ENCODE results near the gene SYNGR2. TPM values are rescaled to one million over a fixed set of nuclear protein-coding genes. Genes with fewer than 3 reads are reported as not detected.
A peak's percentile ranks its signal among the peaks of the same experiment; 100 is the strongest.

Gene SYNGR2
- total and polyA plus RNA-seq, 2 donors (not counting 1 experiment from before 2014, with no cell fraction given) = 390 to 442 TPM

DNA sequence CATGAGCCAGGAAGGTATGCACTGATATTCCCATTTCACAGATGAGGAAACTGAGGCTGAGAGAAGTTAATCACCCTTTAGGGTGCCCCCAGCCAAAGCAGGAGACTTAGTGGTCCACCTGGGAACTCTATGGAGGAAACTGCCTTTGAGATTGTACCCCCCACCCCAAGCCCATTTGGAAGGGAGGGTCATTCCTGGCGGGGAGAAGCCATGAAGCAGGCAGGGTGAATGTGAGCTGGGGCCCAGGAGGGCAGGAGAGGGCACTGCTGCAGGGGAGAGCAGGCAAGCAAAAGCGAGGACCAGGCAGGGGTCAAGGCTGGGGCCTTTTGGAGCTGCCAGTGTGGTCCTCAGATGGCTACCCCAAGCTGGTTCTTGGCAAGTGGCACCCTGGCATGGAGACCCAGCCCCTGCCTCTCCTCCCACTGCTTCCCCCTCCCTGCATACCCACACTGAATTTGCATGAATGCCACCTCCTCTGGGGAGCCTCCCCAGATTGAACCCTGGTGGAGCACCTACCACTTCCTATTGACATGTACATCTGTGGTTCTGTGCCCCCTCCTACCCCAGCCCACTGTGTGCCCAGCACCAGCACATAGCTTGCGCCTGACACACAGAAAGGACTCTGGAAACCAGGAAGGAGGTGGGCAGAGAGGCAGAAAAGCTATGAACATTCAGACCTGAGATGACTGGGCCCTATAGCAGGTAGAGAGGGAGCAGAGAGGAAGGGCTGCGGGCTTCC is 38.9 kb upstream of the SYNGR2 start:
- peaks cover 68 to 80% of the 10 kb centered on the region in 2 donors for H3K4me1 ChIP-seq (ENCODE audit: control insufficient read depth in 2 of 2, insufficient read depth in 2 of 2, low read length in 2 of 2)
- peak overlapping the region in 4 of 5 experiments; percentile 85 to 96 (median 92) for H3K4me3 ChIP-seq (ENCODE audit: control extremely low read depth in 1 of 5, extremely low read depth in 1 of 5, insufficient read depth in 1 of 5, low read depth in 2 of 5, low read length in 4 of 5)
- H4K20me1 ChIP-seq (ENCODE audit: control insufficient read depth, insufficient read depth, low read length, poor library complexity, severe bottlenecking) = peaks cover 88% of the 10 kb centered on the region
- peak overlapping the region; percentile 32 for H2AFZ ChIP-seq (ENCODE audit: insufficient read depth, low read depth, low read length, poor library complexity, severe bottlenecking)
- ATAC-seq (ENCODE audit: low read depth) (no peak), DNase-seq (peak; percentile 69)
- Mint-ChIP-seq H3K27ac (peak overlapping the region; percentile 99), H3K27me3 (no peaks in the 10 kb centered on the region), H3K4me3 (peak overlapping the region; percentile 96), H3K9me3 (ENCODE audit: insufficient read depth) (no peaks in the 10 kb centered on the region), H3K4me1 (peaks cover 73% of the 10 kb centered on the region)
- no peaks in the 10 kb centered on the region for H3K9me3 ChIP-seq (ENCODE audit: control extremely low read depth in 1 of 3, control insufficient read depth in 2 of 3, insufficient read depth in 1 of 3, low read length in 2 of 3)
- ChIA-PET POLR2A (interaction anchor here (0.7 to 22.6 kb wide), 9 partner anchors 10 to 122 kb away, joined by 3 to 432 read pairs (median 7); partner anchors contain the start of gene SYNGR2), CTCF (interaction anchor here (0.9 to 13.9 kb wide), 6 partner anchors 9 to 121 kb away, joined by 3 to 169 read pairs (median 5); partner anchors contain the start of gene SYNGR2)
- peak overlapping the region; percentile 88 to 92 for H3K27ac ChIP-seq (ENCODE audit: low read length in 2 of 2)
- H3K79me2 ChIP-seq (ENCODE audit: control insufficient read depth, insufficient read depth, low read length) = peaks cover 80% of the 10 kb centered on the region
- H3K9ac ChIP-seq (ENCODE audit: low read length) = peak overlapping the region; percentile 91
- peaks cover 0 to 54% of the 10 kb centered on the region in 2 experiments for H3K36me3 ChIP-seq (replicated peaks in 1 of 2; ENCODE audit: control extremely low read depth in 1 of 2, control insufficient read depth in 1 of 2, extremely low read depth in 1 of 2, insufficient read depth in 2 of 2, low read length in 1 of 2)
- no peaks in the 10 kb centered on the region for H3K27me3 ChIP-seq (replicated peaks in 1 of 4; ENCODE audit: control extremely low read depth in 1 of 4, control insufficient read depth in 3 of 4, insufficient read depth in 4 of 4, low read length in 3 of 4)
- intact Hi-C loops (cut with micrococcal nuclease) = loop anchor here (1.0 to 10.0 kb wide), 4 partner anchors 123 to 1705 kb away; partner anchors contain the start of genes CBX4 and SOCS3
- peak overlapping the region; percentile 100 for H3K4me2 ChIP-seq (replicated peaks; ENCODE audit: low read depth, low read length, poor library complexity, severe bottlenecking)
- 27% methylated on average over 3 of the region's 4 CpGs for WGBS (ENCODE audit: insufficient coverage)
- no peak for TF ChIP-seq EZH2 (IDR thresholded peaks at IDR 0.05; ENCODE audit: borderline replicate concordance, insufficient read depth, low read depth, low read length, poor library complexity, severe bottlenecking)
- TF ChIP-seq, protein P1, sequence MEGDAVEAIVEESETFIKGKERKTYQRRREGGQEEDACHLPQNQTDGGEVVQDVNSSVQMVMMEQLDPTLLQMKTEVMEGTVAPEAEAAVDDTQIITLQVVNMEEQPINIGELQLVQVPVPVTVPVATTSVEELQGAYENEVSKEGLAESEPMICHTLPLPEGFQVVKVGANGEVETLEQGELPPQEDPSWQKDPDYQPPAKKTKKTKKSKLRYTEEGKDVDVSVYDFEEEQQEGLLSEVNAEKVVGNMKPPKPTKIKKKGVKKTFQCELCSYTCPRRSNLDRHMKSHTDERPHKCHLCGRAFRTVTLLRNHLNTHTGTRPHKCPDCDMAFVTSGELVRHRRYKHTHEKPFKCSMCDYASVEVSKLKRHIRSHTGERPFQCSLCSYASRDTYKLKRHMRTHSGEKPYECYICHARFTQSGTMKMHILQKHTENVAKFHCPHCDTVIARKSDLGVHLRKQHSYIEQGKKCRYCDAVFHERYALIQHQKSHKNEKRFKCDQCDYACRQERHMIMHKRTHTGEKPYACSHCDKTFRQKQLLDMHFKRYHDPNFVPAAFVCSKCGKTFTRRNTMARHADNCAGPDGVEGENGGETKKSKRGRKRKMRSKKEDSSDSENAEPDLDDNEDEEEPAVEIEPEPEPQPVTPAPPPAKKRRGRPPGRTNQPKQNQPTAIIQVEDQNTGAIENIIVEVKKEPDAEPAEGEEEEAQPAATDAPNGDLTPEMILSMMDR (IDR thresholded peaks at IDR 0.05) = no peak

Data from B cell (primary cell).